SK-N-MC (cell line): ENCODE measurements around the gene UCKL1.

Experiments used
- EZH2 ChIP-seq: fragments of 200-600 bp; sonication (generic); IDR thresholded peaks from one replicate; pipeline ENCODE4 v1.6.1; 2017; ENCODE audit warnings: antibody characterized with exemption
- FOXP2 ChIP-seq: optimal IDR thresholded peaks from 2 replicates; pipeline ENCODE3; 2011; ENCODE audit warnings: mild to moderate bottlenecking, moderate library complexity; ENCODE audit not compliant: insufficient read depth; ENCODE audit errors: extremely low read length, control extremely low read depth
- POLR2AphosphoS5 ChIP-seq: IDR thresholded peaks from 2 replicates; pipeline ENCODE4 v1.6.1; 2012; ENCODE audit warnings: mild to moderate bottlenecking, low read depth, low read length, borderline replicate concordance

DNA sequence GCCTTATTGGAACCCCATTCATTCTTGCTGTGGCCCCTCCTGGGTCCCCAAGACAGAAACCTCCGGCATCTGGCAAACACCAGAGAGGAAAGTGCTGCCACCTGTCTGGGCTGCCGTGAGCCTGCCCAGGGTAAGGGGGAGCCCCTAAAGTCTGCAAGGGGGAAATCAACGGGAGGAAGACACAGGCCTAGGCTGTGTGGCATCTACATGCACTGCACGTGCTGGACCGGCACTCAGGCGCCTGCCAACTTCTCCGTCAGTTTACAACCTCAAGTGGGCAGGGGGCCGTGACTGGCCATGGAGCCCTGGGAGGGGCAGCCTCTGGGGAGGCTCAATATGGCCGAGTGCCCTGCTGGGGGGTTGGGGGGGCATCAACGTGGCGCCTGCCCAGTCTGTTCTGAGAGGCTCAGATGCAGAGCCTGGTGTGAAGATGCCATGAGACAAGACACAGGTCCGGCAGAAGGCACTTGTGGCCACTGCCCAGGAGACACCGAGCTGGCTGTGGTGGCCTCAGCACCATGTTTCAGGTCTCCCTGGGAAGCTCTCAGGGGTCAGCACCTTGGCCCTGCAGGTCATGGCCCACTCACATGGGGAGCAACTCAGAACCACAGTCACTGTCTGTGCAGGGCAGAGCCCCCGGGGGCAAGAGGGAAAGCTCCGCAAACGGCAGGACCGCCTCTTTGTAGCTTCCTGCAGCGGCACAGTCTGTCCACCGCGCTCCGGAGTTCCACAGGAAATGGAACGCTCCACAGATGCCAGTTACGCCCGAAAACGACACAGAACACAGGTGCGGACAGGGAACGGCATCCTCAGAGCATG lies 8.4 kb downstream of the UCKL1 start:
- TF ChIP-seq EZH2 (no peak), POLR2AphosphoS5 (no peak), FOXP2 (no peak)
